Hepatocyte (in vitro differentiated cells): ENCODE results near the gene ADGRD1. TPM values are rescaled to one million over a fixed set of nuclear protein-coding genes. Genes with fewer than 3 reads are reported as not detected.

ENCODE experiments used
- DNase-seq: peaks from one replicate; pipeline ENCODE4 v3.0.0-alpha.2; 2016; ENCODE audit warnings: low spot score
- H2AFZ ChIP-seq: fragments of 200-600 bp; sonication (generic); 2 replicates; pipeline ENCODE4 v1.6.0; 2016; ENCODE audit warnings: antibody characterized with exemption, mild to moderate bottlenecking
- H3K27ac ChIP-seq: fragments of 200-600 bp; sonication (generic); 2 replicates; pipeline ENCODE4 v1.5.1; 2016; ENCODE audit warnings: mild to moderate bottlenecking
- H3K27me3 ChIP-seq: fragments of 200-600 bp; sonication (generic); 2 replicates; pipeline ENCODE4 v1.6.1; 2016
- H3K36me3 ChIP-seq: fragments of 200-600 bp; sonication (generic); replicated peaks from 2 replicates; pipeline ENCODE4 v1.5.1; 2016; ENCODE audit warnings: low read depth; ENCODE audit not compliant: insufficient read depth
- H3K4me1 ChIP-seq: fragments of 200-600 bp; sonication (generic); 2 replicates; pipeline ENCODE4 v1.5.1; 2016; ENCODE audit warnings: mild to moderate bottlenecking, moderate library complexity; ENCODE audit not compliant: insufficient read depth
- H3K4me2 ChIP-seq: fragments of 200-600 bp; sonication (generic); 2 replicates; pipeline ENCODE4 v1.6.0; 2016
- H3K4me3 ChIP-seq: fragments of 200-600 bp; sonication (generic); 2 replicates; pipeline ENCODE4 v1.5.1; 2016; ENCODE audit warnings: mild to moderate bottlenecking
- H3K79me2 ChIP-seq: fragments of 200-600 bp; sonication (generic); 2 replicates; pipeline ENCODE4 v1.6.0; 2017; ENCODE audit warnings: mild to moderate bottlenecking
- H3K9me2 ChIP-seq: fragments of 200-600 bp; sonication (generic); replicated peaks from 2 replicates; pipeline ENCODE4 v1.6.0; 2017; ENCODE audit warnings: mild to moderate bottlenecking; ENCODE audit not compliant: insufficient read depth
- H3K9me3 ChIP-seq: fragments of 200-600 bp; sonication (generic); 2 replicates; pipeline ENCODE4 v1.5.1; 2016; ENCODE audit warnings: low read depth, mild to moderate bottlenecking
- H4K20me1 ChIP-seq: fragments of 200-600 bp; sonication (generic); 2 replicates; pipeline ENCODE4 v1.6.0; 2016; ENCODE audit warnings: mild to moderate bottlenecking; ENCODE audit not compliant: insufficient read depth, poor library complexity, severe bottlenecking
- EZH2 ChIP-seq: fragments of 200-600 bp; sonication (generic); IDR thresholded peaks from 2 replicates; pipeline ENCODE4 v1.6.1; 2016; ENCODE audit warnings: antibody characterized with exemption, mild to moderate bottlenecking, borderline replicate concordance
- EZH2phosphoT487 ChIP-seq: fragments of 200-600 bp; sonication (generic); IDR thresholded peaks from one replicate; pipeline ENCODE4 v1.6.1; 2018; ENCODE audit warnings: antibody characterized with exemption, mild to moderate bottlenecking, low read depth, moderate library complexity; ENCODE audit not compliant: unreplicated experiment, severe bottlenecking
- WGBS: methylation state at CpG from one replicate; pipeline ENCODE4 v1.1.6; 2016; ENCODE audit warnings: low lambda C conversion rate; ENCODE audit errors: missing lambda C conversion rate; 5-methylcytosine and 5-hydroxymethylcytosine counted together
- polyA plus RNA-seq: library from polyadenylated mRNA; unstranded; fragments of >200 nt; fragmentation: Nextera tagmentation; extraction: Ambion mirVana; gene quantifications from 2 replicates; pipeline ENCODE4 v1.2.1, GENCODE V29; 2016
- total RNA-seq: library from RNA; depleted of rRNA; stranded (reverse); fragments of >200 nt; gene quantifications from 2 replicates; pipeline ENCODE4 v1.2.3, GENCODE V29; 2014
- TF ChIP-seq, protein P1 (sequence below): fragments of 200-600 bp; sonication (generic); IDR thresholded peaks from 2 replicates; pipeline ENCODE4 v1.5.1; 2016; ENCODE audit warnings: antibody characterized with exemption, mild to moderate bottlenecking; ENCODE audit not compliant: poor library complexity

The ADGRD1 gene
- total and polyA plus RNA-seq, 2 experiments from 2014 or later, result 18.1 to 18.5 TPM

DNA sequence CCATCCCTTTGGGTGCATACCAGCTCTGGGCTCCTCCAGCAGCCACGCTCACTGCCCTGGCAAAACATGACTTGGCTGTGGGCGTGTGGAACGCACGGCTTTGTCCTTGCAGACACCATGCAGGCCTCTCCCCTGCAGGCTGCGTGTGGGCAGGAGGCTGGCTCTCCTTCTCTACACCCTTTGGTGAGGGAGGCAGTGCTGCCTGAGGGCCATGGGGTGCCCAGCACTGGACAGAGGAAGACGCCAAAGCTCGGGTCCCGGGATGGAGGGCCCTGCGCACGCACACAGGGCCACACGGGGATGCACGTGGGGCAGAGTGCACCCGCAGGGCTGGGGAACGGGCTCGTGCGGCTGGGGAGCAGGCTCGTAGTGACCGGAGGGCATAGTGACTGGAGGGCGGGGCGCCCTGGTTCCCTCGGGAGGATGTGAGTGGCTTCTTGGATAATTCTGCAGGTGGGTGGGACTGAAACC, 89.7 kb downstream of the ADGRD1 start:
- WGBS, result 90% methylated on average over 21 of the region's 21 CpGs
- no peak for TF ChIP-seq EZH2phosphoT487
- no peak for TF ChIP-seq EZH2
- TF ChIP-seq, protein P1, sequence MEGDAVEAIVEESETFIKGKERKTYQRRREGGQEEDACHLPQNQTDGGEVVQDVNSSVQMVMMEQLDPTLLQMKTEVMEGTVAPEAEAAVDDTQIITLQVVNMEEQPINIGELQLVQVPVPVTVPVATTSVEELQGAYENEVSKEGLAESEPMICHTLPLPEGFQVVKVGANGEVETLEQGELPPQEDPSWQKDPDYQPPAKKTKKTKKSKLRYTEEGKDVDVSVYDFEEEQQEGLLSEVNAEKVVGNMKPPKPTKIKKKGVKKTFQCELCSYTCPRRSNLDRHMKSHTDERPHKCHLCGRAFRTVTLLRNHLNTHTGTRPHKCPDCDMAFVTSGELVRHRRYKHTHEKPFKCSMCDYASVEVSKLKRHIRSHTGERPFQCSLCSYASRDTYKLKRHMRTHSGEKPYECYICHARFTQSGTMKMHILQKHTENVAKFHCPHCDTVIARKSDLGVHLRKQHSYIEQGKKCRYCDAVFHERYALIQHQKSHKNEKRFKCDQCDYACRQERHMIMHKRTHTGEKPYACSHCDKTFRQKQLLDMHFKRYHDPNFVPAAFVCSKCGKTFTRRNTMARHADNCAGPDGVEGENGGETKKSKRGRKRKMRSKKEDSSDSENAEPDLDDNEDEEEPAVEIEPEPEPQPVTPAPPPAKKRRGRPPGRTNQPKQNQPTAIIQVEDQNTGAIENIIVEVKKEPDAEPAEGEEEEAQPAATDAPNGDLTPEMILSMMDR, result no peak

DNA sequence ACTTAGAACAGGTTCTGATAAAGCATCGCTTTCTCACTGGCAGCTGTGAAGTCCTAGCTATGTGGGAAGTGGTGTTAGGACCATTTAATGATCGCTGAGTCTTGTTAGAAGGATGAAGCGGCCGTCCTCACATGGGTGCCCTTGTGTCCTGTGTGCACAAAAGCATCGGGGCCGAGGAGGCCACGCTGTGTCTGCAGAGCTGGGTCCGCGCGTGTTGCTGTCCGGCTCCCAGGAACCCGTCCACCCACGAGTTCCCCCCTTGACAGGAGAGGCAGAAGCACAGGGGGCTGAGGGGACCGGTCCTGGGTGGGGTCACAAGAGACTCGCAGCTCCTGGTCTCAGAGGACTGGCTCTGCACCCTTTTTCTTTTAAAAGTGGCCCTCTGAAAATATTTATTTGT, 90.4 kb downstream of the ADGRD1 start:
- Histone ChIP-seq H3K4me2 (no peak overlapping the region), H3K4me1 (no peaks in the 10 kb centered on the region), H3K4me3 (no peak overlapping the region), H2AFZ (no peak overlapping the region), H3K79me2 (no peaks in the 10 kb centered on the region), H3K36me3 (no peaks in the 10 kb centered on the region), H3K9me2 (no peaks in the 10 kb centered on the region), H3K27ac (no peak overlapping the region), H4K20me1 (no peaks in the 10 kb centered on the region), H3K9me3 (no peaks in the 10 kb centered on the region), H3K27me3 (no peaks in the 10 kb centered on the region)
- DNase-seq, result no peak
- TF ChIP-seq, protein P1, result no peak
- TF ChIP-seq EZH2phosphoT487 (no peak), EZH2 (no peak)
- 88% methylated on average over 15 of the region's 15 CpGs for WGBS

More for the DNA sequence above, 89.7 kb downstream of the ADGRD1 start:
- H3K79me2 ChIP-seq, result no peaks in the 10 kb centered on the region
- no peak overlapping the region for H3K4me2 ChIP-seq
- H3K36me3 ChIP-seq, result no peaks in the 10 kb centered on the region
- no peaks in the 10 kb centered on the region for H3K9me2 ChIP-seq
- no peak overlapping the region for H2AFZ ChIP-seq
- no peaks in the 10 kb centered on the region for H3K9me3 ChIP-seq
- no peaks in the 10 kb centered on the region for H4K20me1 ChIP-seq
- H3K4me3 ChIP-seq, result no peak overlapping the region
- no peaks in the 10 kb centered on the region for H3K4me1 ChIP-seq
- no peaks in the 10 kb centered on the region for H3K27me3 ChIP-seq
- no peak overlapping the region for H3K27ac ChIP-seq
- no peak for DNase-seq

DNA sequence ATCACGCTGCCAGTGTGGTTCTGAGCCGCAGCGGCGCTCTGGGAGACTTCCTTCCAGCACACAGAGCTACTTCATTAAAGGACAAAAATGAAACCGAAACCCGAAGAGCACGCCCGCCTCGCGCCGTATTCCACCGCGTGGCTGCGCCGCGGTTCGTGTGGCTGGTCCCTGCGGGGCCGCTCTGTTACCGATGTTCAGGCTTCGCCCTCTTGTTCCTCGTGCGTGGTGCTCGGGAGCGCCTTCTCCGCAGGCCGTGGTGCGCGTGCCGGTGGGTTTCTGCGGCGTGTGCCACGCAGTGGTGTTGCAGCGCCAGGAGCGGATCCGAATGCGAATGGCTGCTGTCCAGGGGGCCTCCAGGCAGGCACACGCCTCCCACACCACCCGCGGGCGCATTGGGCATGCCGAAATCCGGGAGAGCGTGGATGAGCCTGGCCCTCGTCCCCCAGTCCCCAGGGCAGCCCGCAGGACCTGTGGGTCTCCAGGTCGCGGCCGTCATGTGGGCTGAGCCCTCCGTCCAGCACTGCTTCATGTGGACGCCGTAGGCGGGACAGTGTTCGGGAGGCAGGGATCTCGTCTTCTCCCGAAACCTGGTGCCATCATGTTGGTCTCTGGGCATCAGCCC, 91.2 kb downstream of the ADGRD1 start:
- no peak for TF ChIP-seq EZH2phosphoT487
- no peak for TF ChIP-seq EZH2
- TF ChIP-seq, protein P1, result no peak
- no peak overlapping the region for H2AFZ ChIP-seq
- H3K9me3 ChIP-seq, result no peaks in the 10 kb centered on the region
- H3K4me1 ChIP-seq, result no peaks in the 10 kb centered on the region
- no peaks in the 10 kb centered on the region for H3K79me2 ChIP-seq
- no peak overlapping the region for H3K27ac ChIP-seq
- no peaks in the 10 kb centered on the region for H3K9me2 ChIP-seq
- H3K27me3 ChIP-seq, result no peaks in the 10 kb centered on the region
- WGBS, result 98% methylated on average over 52 of the region's 56 CpGs
- no peak for DNase-seq
- H4K20me1 ChIP-seq, result no peaks in the 10 kb centered on the region
- no peak overlapping the region for H3K4me3 ChIP-seq
- no peaks in the 10 kb centered on the region for H3K36me3 ChIP-seq
- H3K4me2 ChIP-seq, result no peak overlapping the region
